WTC11 (cell line): Measurements from ENCODE around the gene YARS1. TPM values are rescaled to one million over a fixed set of nuclear protein-coding genes. Genes with fewer than 3 reads are reported as not detected.
A peak's percentile ranks its signal among the peaks of the same experiment; 100 is the strongest.

Source experiments
- ATAC-seq: fragments of 200-7000 bp; cut with Tn5 transposase; 2 replicates; pipeline ENCODE4 v1.10.0; 2021; ENCODE audit warnings: mild to moderate bottlenecking, moderate library complexity
- CTCF ChIA-PET: fragments of 300-600 bp; sonication (Branson Sonifier 250); formaldehyde crosslinking; loops from one replicate; lab custom pipeline; 2021; ENCODE audit warnings: antibody characterized with exemption; lab: Charles Lee
- POLR2A ChIA-PET: fragments of 350-600 bp; sonication (Branson Sonifier 250); formaldehyde crosslinking; loops from one replicate; lab custom pipeline; 2021; ENCODE audit warnings: antibody characterized with exemption; lab: Charles Lee
- DNase-seq: peaks from one replicate; pipeline ENCODE4 v3.0.0; 2021; ENCODE audit warnings: low spot score
- H3K27ac Mint-ChIP-seq: 2 replicates; pipeline ENCODE4 v1.8.0; 2021; ENCODE audit warnings: mixed read lengths
- H3K27me3 Mint-ChIP-seq: 2 replicates; pipeline ENCODE4 v1.8.0; 2021; ENCODE audit warnings: low read depth, mild to moderate bottlenecking, moderate library complexity, mixed read lengths
- H3K36me3 Mint-ChIP-seq: 2 replicates; pipeline ENCODE4 v1.8.0; 2021; ENCODE audit warnings: mixed read lengths
- H3K4me1 Mint-ChIP-seq: 2 replicates; pipeline ENCODE4 v1.8.0; 2022; ENCODE audit warnings: mixed read lengths
- H3K4me3 Mint-ChIP-seq: 2 replicates; pipeline ENCODE4 v1.8.0; 2021; ENCODE audit warnings: mild to moderate bottlenecking, moderate library complexity, mixed read lengths
- H3K9me3 Mint-ChIP-seq: 2 replicates; pipeline ENCODE4 v1.8.0; 2021; ENCODE audit warnings: mixed read lengths
- AR ChIP-seq: fragments of 250-450 bp; sonication (Bioruptor Pico); IDR thresholded peaks from 2 replicates; pipeline ENCODE4 v1.9.0; 2021; ENCODE audit warnings: mild to moderate bottlenecking
- ATF1 ChIP-seq: sonication (generic); formaldehyde crosslinking; IDR thresholded peaks from 2 replicates; pipeline ENCODE4 v1.8.1; 2023; ENCODE audit warnings: mild to moderate bottlenecking, moderate library complexity, missing genetic modification reagents
- CDX4 ChIP-seq: fragments of 250-450 bp; sonication (Bioruptor Pico); IDR thresholded peaks from 2 replicates; pipeline ENCODE4 v1.9.0; 2021; ENCODE audit warnings: moderate library complexity, mild to moderate bottlenecking, inconsistent platforms, borderline replicate concordance
- E2F4 ChIP-seq: sonication (generic); formaldehyde crosslinking; IDR thresholded peaks from 2 replicates; pipeline ENCODE4 v1.8.1; 2022; ENCODE audit warnings: low read depth, mild to moderate bottlenecking, moderate library complexity, missing genetic modification reagents, borderline replicate concordance
- ESRRA ChIP-seq: sonication (generic); formaldehyde crosslinking; IDR thresholded peaks from 2 replicates; pipeline ENCODE4 v1.8.1; 2022; ENCODE audit warnings: mild to moderate bottlenecking, missing genetic modification reagents, borderline replicate concordance
- FOXK1 ChIP-seq: sonication (generic); formaldehyde crosslinking; IDR thresholded peaks from 2 replicates; pipeline ENCODE4 v1.8.0; 2022; ENCODE audit warnings: mild to moderate bottlenecking, moderate library complexity, missing genetic modification reagents
- MYBL2 ChIP-seq: sonication (generic); formaldehyde crosslinking; IDR thresholded peaks from 2 replicates; pipeline ENCODE4 v1.8.1; 2023; ENCODE audit warnings: mild to moderate bottlenecking, moderate library complexity, missing genetic modification reagents
- NFE2L1 ChIP-seq: sonication (generic); formaldehyde crosslinking; IDR thresholded peaks from 2 replicates; pipeline ENCODE4 v1.8.1; 2023; ENCODE audit warnings: missing genetic modification reagents
- NR1H2 ChIP-seq: sonication (generic); formaldehyde crosslinking; IDR thresholded peaks from 2 replicates; pipeline ENCODE4 v1.9.0; 2021; ENCODE audit warnings: mild to moderate bottlenecking, moderate library complexity, missing genetic modification reagents
- NR3C1 ChIP-seq: sonication (generic); formaldehyde crosslinking; conservative IDR thresholded peaks from 2 replicates; pipeline ENCODE4 v1.8.1; 2023; ENCODE audit warnings: low read depth, mild to moderate bottlenecking, missing genetic modification reagents
- PRDM15 ChIP-seq: sonication (generic); formaldehyde crosslinking; IDR thresholded peaks from 2 replicates; pipeline ENCODE4 v1.8.0; 2022; ENCODE audit warnings: missing genetic modification reagents
- TEAD4 ChIP-seq: sonication (generic); formaldehyde crosslinking; IDR thresholded peaks from 2 replicates; pipeline ENCODE4 v1.8.0; 2022; ENCODE audit warnings: mild to moderate bottlenecking, missing genetic modification reagents
- ZBTB43 ChIP-seq: sonication (generic); formaldehyde crosslinking; IDR thresholded peaks from 2 replicates; pipeline ENCODE4 v1.8.1; 2023; ENCODE audit warnings: mild to moderate bottlenecking, missing genetic modification reagents
- total RNA-seq: library from RNA; stranded (reverse); gene quantifications from 3 replicates; pipeline ENCODE4 v1.2.3, GENCODE V29; 2021

Gene YARS1
- total RNA-seq, 1 experiment from 2014 or later = 197 TPM

GRCh38 chr1:32754317-32755097 lies 62.7 kb downstream of the YARS1 start:
- Mint-ChIP-seq H3K27ac (peak overlapping the region; percentile 92), H3K4me1 (peaks cover 50% of the 10 kb centered on the region), H3K27me3 (no peaks in the 10 kb centered on the region), H3K9me3 (no peaks in the 10 kb centered on the region), H3K4me3 (peak overlapping the region; percentile 92), H3K36me3 (no peaks in the 10 kb centered on the region)
- ChIA-PET POLR2A (interaction anchor here (0.6 to 2.7 kb wide), 12 partner anchors 12 to 360 kb away, joined by 3 to 19 read pairs (median 4); partner anchors contain the start of genes BSDC1 and RBBP4), CTCF (interaction anchor here (0.6 to 7.1 kb wide), 16 partner anchors 10 to 814 kb away, joined by 3 to 89 read pairs (median 7); partner anchors contain the start of genes HPCA and RBBP4)
- ATAC-seq = peak; percentile 15
- peak; percentile 82 for DNase-seq
- TF ChIP-seq MYBL2 (CRISPR knock-in tag) (no peak), NR3C1 (CRISPR knock-in tag) (no peak), NFE2L1 (peak; percentile 79; the same call in 1 of the 2 replicates), ESRRA (CRISPR knock-in tag) (peak; percentile 36; the same call in 1 of the 2 replicates), ZBTB43 (CRISPR knock-in tag) (no peak), NR1H2 (CRISPR knock-in tag) (no peak), TEAD4 (CRISPR knock-in tag) (0 out of 2 replicates have a peak, but pooled peaks have one; percentile 58), ATF1 (no peak), AR (CRISPR knock-in tag) (0 out of 2 replicates have a peak, but pooled peaks have one; percentile 21), FOXK1 (CRISPR knock-in tag) (peak; percentile 42; the same call in 1 of the 2 replicates), PRDM15 (CRISPR knock-in tag) (peak; percentile 86), E2F4 (CRISPR knock-in tag) (0 out of 2 replicates have a peak, but pooled peaks have one; percentile 24), CDX4 (CRISPR knock-in tag) (no peak)
